Testis (tissue), 2 donors: ENCODE results near the gene BNC2.

Source experiments
- CTCF ChIP-seq, 3 experiments: fragments of 450-650 bp in 2 of 3; fragments of 200-600 bp in 1 of 3; sonication (generic) in 1 of 3; IDR thresholded peaks; one replicate each; pipeline ENCODE4 v1.5.1; 2016 to 2019; ENCODE audit warnings: antibody characterized with exemption in 3 of 3, mild to moderate bottlenecking in 2 of 3, moderate library complexity in 1 of 3
- POLR2A ChIP-seq: fragments of 450-650 bp; IDR thresholded peaks from one replicate; pipeline ENCODE4 v1.6.1; 2017; ENCODE audit warnings: antibody characterized with exemption, mild to moderate bottlenecking, moderate library complexity

GRCh38 chr9:16868701-16869100, 1.8 kb downstream of the BNC2 start:
- TF ChIP-seq CTCF (IDR thresholded peaks at IDR 0.05) (no peak), POLR2A (no peak)
